Stimulated activated CD8-positive, alpha-beta memory T cell treated with anti-CD3 and anti-CD28 coated beads, Interleukin-7, amount 100 ng/mL, for 24 hours (primary cell): ENCODE results near the gene SETBP1.

ENCODE experiments used
- DNase-seq: peaks from one replicate; pipeline ENCODE4 v3.0.0-alpha.2; 2020; ENCODE audit warnings: low read depth

The SETBP1 gene

GRCh38 chr18:44911260-44911659, 230.6 kb downstream of the SETBP1 start:
- DNase-seq = no peak

- no peak for DNase-seq
Observed at GRCh38 chr18:44911773-44912172, 231.1 kb downstream of the SETBP1 start.

DNA sequence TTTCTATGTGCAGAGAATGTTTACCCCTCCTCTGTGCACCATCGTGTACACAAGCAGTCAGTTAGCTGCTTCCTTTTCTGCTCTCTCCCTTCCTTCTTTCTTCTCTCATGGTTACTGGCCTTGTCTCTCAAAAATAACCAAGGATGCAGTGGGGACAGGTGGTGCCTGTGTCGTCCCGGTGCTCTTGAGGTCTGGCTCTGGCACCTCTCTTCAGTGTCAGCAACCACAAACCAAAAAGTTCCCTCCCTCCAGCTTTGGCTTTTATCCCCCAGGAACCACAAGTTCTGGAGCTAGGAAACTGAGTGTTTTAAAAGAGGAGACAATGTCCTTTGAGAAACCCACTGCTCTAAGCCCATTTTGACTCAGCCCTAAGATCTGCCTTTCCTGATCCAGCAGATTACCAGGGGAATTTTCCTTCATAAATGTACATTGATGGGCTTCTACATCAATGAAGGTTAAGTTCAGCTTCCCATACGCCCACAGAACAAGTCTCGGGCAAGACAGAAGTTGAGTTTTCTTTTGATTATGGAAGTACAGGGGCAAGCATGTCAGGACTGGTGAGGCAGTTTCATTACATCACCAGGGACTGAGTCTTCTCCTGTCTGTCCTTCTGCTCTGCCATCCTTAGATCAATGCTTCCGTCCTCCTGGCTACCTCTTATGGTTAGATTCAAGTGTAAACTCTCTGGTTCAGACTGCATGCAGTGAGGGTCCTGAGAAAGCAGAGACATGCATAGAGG, 232.2 kb downstream of the SETBP1 start:
- DNase-seq = no peak

DNA sequence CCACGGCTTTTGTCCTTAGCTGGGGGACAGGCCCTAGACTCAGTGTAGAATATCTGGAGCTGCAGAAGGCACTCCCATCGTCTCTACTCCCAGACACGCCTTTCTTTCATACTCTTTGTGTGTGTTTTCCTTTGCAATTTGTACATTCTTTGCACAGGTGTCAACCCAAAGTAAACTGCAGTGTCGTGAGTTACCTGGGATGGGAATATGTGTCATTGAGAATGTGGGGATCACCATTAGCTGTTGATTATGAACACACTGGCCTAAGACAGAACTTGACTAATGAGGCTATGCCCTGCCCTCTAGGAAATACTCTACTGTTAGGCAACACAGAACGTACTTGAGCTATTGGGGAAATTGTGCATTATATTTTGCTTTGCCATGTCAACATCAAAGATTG, 233.3 kb downstream of the SETBP1 start:
- no peak for DNase-seq

GRCh38 chr18:44915213-44915612, 234.5 kb downstream of the SETBP1 start:
- no peak for DNase-seq

DNA sequence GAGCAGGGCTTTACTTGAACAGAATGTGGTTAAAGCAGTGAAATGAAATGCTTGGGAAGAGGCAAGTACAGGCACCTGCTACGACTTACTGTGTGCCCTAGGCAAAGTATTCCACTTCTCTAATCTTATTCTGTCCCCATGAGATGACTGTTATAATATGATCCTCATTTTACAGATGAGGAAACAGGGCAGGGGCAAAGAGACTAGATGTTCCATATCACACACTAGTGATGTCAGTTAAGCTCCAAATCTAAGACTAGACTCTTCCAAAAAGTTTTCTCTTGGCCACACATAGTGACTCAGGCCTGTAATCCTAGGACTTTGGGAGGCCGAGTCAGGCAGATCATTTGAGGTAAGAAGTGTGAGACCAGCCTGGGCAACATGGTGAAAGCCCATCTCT, 235.0 kb downstream of the SETBP1 start:
- DNase-seq = no peak

DNA sequence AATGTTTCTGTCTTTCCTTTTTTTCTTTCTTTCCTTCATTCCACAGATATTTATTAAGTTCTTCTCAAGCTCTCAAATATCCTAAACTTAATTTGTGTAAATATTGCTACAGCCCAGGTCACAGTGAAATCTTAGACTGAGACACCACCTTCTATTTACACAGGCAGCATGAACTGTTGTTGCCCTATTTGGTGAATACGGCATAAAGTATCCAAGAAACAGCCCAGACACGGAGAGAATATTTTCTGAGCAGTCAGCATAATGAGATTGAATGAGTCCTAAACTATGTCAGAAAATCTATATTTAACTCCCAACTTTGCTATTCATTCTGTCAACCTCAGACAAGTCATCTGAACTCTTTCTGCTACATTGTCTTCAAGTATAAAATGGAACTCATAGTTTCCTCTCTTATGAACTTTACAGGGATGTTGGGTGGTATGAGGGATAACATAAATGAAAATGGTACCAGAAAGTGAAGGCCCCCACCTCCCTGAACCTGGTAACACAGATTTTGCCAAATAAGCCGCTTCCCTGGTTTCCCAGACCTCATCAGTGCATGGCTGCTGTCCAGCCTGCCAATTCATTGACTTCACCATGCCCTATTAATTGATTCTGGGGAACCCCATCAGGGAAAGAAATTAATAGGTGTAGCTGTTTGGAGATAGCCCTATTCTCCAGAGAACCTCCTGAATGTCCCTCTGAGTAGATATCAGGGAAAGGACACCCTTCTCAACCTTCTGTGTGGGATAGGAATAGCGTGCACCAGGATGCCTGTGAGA, 235.9 kb downstream of the SETBP1 start:
- no peak for DNase-seq

DNA sequence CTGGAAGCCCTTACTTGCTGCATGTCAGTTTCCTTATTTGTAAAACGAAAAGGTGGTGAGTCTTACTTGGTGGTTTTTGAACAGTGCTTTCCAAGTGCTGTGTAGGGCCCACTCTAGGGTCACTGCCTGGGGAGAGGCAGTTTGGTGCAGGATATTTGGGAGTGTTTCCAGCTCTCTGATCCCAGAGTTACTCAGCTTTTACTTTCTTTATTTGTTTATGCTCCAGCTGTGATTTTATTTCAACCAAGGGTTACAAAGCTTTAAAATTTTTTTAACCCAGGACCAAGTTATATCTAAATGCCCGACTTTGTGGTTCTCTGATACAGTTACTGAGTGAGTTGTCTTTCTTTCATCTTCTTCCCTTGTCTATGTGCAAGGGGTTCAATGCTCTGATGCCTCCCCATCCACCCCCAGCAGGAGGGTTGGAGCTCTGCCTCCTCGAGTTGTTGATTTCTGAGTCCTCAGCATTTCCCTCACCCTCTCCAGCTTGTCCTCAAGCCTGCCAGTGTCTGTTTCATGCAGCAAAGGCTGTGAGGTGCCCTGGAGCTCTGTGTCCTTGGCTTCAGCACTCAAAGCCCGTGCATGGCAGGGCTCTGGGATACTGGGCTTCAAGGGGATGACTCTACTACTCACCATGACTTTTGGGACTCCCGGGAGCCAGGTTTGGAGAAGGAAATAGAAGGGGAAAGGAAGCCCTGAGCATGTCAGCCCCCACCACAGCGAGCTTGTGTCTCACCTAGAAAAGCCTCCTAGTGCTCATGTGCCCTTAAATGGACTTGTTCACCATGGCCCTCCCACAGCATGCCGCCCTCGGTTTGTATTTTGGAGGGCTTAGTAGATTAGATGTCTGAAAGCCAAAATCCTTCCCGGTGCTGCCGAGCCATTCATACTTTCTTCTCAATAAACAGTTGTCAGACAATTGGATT, 236.8 kb downstream of the SETBP1 start:
- DNase-seq = no peak

DNA sequence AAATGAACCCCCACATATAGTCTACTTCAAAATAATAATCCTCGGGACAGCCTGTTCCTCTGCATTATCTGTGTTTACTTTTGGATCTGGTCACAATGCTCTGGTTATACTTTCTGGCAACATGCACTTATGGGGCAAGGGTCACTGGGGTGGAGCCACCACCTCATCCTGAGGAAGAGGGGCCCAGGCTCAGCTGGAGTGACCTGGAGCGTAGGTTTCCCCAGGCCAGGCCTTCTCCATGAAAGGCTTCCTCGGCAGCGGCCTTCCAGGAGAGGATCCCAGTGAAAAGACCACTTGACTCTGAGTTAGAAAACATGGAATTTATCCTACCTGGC, 237.4 kb downstream of the SETBP1 start:
- no peak for DNase-seq

GRCh38 chr18:44920441-44920840, 239.8 kb downstream of the SETBP1 start:
- no peak for DNase-seq

- no peak for DNase-seq
Observed at GRCh38 chr18:44921974-44922373, 241.3 kb downstream of the SETBP1 start.

- no peak for DNase-seq
Observed at GRCh38 chr18:44922968-44923367, 242.3 kb downstream of the SETBP1 start.

DNA sequence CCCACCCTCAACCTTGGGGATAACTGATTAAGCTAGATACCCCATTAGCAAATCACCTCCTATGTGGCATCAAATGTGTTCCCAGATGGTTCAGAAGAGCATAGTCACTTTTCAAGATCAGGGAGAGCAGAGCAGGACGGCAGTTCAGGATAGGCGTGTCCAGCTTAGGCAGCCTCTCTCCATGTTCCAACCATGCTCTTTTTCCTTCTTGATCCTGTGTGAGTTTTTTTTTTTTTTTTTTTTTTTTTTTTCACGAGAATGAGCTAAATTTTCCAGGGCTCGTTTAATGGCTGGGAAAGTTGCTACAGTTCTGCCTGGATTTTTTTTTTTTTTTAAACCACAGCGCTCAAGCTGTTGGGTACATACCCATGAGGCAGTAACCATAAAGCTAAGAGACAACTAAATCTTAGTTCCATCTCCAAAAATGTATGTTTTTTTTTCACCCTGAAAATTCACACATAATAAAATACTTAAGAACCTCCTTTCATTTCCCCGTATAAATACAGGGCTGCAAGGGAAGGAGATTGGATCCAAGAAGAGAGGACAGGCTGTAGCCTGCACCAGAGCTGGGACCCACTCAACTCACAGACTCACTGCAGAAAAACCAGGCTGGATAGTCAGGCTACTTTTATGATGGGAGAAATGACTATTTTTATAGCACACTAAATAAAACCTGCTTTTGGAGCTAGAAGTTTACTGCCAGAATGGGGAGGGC, 244.3 kb downstream of the SETBP1 start:
- DNase-seq = no peak

GRCh38 chr18:44927127-44927849, 246.6 kb downstream of the SETBP1 start:
- DNase-seq = no peak

- no peak for DNase-seq
Observed at GRCh38 chr18:44934901-44935300, 254.2 kb downstream of the SETBP1 start.

- DNase-seq = no peak
Observed at GRCh38 chr18:44935455-44935854, 254.8 kb downstream of the SETBP1 start.

DNA sequence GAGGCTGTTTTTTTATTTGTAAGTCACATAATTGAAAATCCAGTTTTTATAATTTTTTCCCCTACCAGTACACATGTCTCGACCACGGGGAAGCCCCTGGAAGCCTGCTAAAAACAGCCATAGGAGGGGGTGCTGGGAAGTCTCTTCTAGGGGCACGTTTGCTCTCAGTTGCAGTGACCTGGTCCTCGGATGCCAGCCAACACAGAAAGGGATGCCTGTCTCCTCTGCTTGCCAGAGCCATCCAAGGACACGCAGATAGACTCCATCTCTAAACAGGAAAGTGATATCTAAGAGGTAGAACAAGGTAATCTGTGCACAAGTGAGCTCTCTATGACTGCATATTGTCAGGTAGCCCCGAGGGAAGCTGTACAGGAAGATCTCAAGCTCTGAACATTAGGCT, 255.8 kb downstream of the SETBP1 start:
- no peak for DNase-seq

GRCh38 chr18:44937960-44938719, 257.5 kb downstream of the SETBP1 start:
- DNase-seq = no peak

GRCh38 chr18:44938720-44939665, 258.3 kb downstream of the SETBP1 start:
- no peak for DNase-seq
